Trophoblast cell (in vitro differentiated cells and primary cell): Measurements from ENCODE around the gene AJM1.

ENCODE experiments used
- DNase-seq, 2 donors: peaks; one replicate each; pipeline ENCODE4 v3.0.0-alpha.2; 2016
- H2AFZ ChIP-seq: 2 replicates; pipeline ENCODE4 v1.6.1; 2013; ENCODE audit warnings: low read length, moderate library complexity, mild to moderate bottlenecking; ENCODE audit not compliant: insufficient read depth, poor library complexity
- H2AK5ac ChIP-seq: 2 replicates; pipeline ENCODE4 v1.6.1; 2013; ENCODE audit warnings: mild to moderate bottlenecking, low read length
- H2BK120ac ChIP-seq: 2 replicates; pipeline ENCODE4 v1.6.1; 2013; ENCODE audit warnings: low read length, mild to moderate bottlenecking, moderate library complexity; ENCODE audit not compliant: insufficient read depth, poor library complexity
- H2BK12ac ChIP-seq: 2 replicates; pipeline ENCODE4 v1.6.1; 2013; ENCODE audit warnings: mild to moderate bottlenecking, low read length, moderate library complexity
- H2BK5ac ChIP-seq: 2 replicates; pipeline ENCODE4 v1.6.1; 2013; ENCODE audit warnings: low read length, low read depth, moderate library complexity, mild to moderate bottlenecking; ENCODE audit not compliant: poor library complexity
- H3K14ac ChIP-seq: 2 replicates; pipeline ENCODE4 v1.6.1; 2013; ENCODE audit warnings: mild to moderate bottlenecking, low read length
- H3K18ac ChIP-seq: 2 replicates; pipeline ENCODE4 v1.6.1; 2013; ENCODE audit warnings: mild to moderate bottlenecking, low read length
- H3K23ac ChIP-seq: 2 replicates; pipeline ENCODE4 v1.6.1; 2013; ENCODE audit warnings: low read length
- H3K27ac ChIP-seq: 2 replicates; pipeline ENCODE4 v1.5.1; 2013; ENCODE audit warnings: low read depth, mild to moderate bottlenecking, inconsistent platforms, low read length, moderate library complexity
- H3K27me3 ChIP-seq: 2 replicates; pipeline ENCODE4 v1.6.1; 2013; ENCODE audit warnings: inconsistent platforms, mild to moderate bottlenecking, low read length, moderate library complexity; ENCODE audit not compliant: insufficient read depth
- H3K36me3 ChIP-seq, 2 experiments: 1 replicate in 1 of 2; 2 replicates in 1 of 2; pipeline ENCODE4 v1.6.1; 2013; ENCODE audit warnings: low read length in 2 of 2, mild to moderate bottlenecking in 2 of 2, moderate library complexity in 1 of 2; ENCODE audit not compliant: insufficient read depth in 2 of 2, control insufficient read depth in 1 of 2
- H3K4ac ChIP-seq: 2 replicates; pipeline ENCODE4 v1.6.1; 2013; ENCODE audit warnings: low read depth, mild to moderate bottlenecking, low read length, moderate library complexity
- H3K4me1 ChIP-seq, 2 experiments: 1 replicate in 1 of 2; 2 replicates in 1 of 2; pipeline ENCODE4 v1.6.1; 2013; ENCODE audit warnings: low read length in 2 of 2, mild to moderate bottlenecking in 2 of 2, moderate library complexity in 1 of 2; ENCODE audit not compliant: insufficient read depth in 2 of 2, control insufficient read depth in 1 of 2
- H3K4me2 ChIP-seq: 2 replicates; pipeline ENCODE4 v1.6.1; 2013; ENCODE audit warnings: inconsistent platforms, mild to moderate bottlenecking, low read length, moderate library complexity
- H3K4me3 ChIP-seq: 2 replicates; pipeline ENCODE4 v1.5.1; 2013; ENCODE audit warnings: mild to moderate bottlenecking, low read depth, low read length, inconsistent platforms
- H3K79me1 ChIP-seq: one replicate; pipeline ENCODE4 v1.6.1; 2013; ENCODE audit warnings: low read length
- H3K79me2 ChIP-seq: 2 replicates; pipeline ENCODE4 v1.6.1; 2013; ENCODE audit warnings: low read length, mild to moderate bottlenecking; ENCODE audit not compliant: control insufficient read depth, insufficient read depth, poor library complexity
- H3K9ac ChIP-seq: 2 replicates; pipeline ENCODE4 v1.6.1; 2013; ENCODE audit warnings: mild to moderate bottlenecking, low read length
- H3K9me3 ChIP-seq: 2 replicates; pipeline ENCODE4 v1.6.1; 2013; ENCODE audit warnings: low read depth, mild to moderate bottlenecking, control low read depth, inconsistent platforms, low read length; ENCODE audit not compliant: insufficient read depth
- H4K12ac ChIP-seq: 2 replicates; pipeline ENCODE4 v1.6.1; 2013; ENCODE audit warnings: low read depth, mild to moderate bottlenecking, low read length, moderate library complexity
- H4K8ac ChIP-seq: 2 replicates; pipeline ENCODE4 v1.6.1; 2013; ENCODE audit warnings: low read depth, mild to moderate bottlenecking, low read length, moderate library complexity
- H4K91ac ChIP-seq: one replicate; pipeline ENCODE4 v1.6.1; 2013; ENCODE audit warnings: low read depth, mild to moderate bottlenecking, low read length, moderate library complexity
- WGBS: extraction: QIAGEN DNeasy Blood & Tissue Kit; methylation state at CpG from one replicate; pipeline ENCODE4 v1.1.7; 2013; ENCODE audit warnings: missing lambda C conversion rate; ENCODE audit not compliant: insufficient read length, insufficient coverage; ENCODE audit errors: extremely low coverage; 5-methylcytosine and 5-hydroxymethylcytosine counted together

Gene AJM1

GRCh38 chr9:136804509-136805206 is 37.6 kb upstream of the AJM1 start:
- WGBS = no CpG with 5 or more reads among the region's 20 CpGs
- H4K12ac ChIP-seq = no peak overlapping the region
- H2BK12ac ChIP-seq = no peak overlapping the region
- H3K79me1 ChIP-seq = peaks cover 22% of the 10 kb centered on the region
- H3K79me2 ChIP-seq = peaks cover 14% of the 10 kb centered on the region
- no peak overlapping the region for H2BK120ac ChIP-seq
- no peak overlapping the region for H2BK5ac ChIP-seq
- no peak overlapping the region for H3K18ac ChIP-seq
- no peak overlapping the region for H3K4ac ChIP-seq
- no peak overlapping the region for H2AK5ac ChIP-seq
- H2AFZ ChIP-seq = no peak overlapping the region
- H4K91ac ChIP-seq = peak overlapping the region; percentile 62
- H4K8ac ChIP-seq = no peak overlapping the region
- DNase-seq = peak; percentile 82 to 83
- no peak overlapping the region for H3K14ac ChIP-seq
- no peaks in the 10 kb centered on the region for H3K9me3 ChIP-seq
- no peak overlapping the region for H3K23ac ChIP-seq
- H3K27me3 ChIP-seq = no peaks in the 10 kb centered on the region
- no peak overlapping the region for H3K27ac ChIP-seq
- no peak overlapping the region for H3K9ac ChIP-seq
- no peak overlapping the region for H3K4me2 ChIP-seq
- H3K4me1 ChIP-seq = peaks cover 18 to 23% of the 10 kb centered on the region in 2 experiments
- peaks cover 10 to 16% of the 10 kb centered on the region in 2 experiments for H3K36me3 ChIP-seq
- H3K4me3 ChIP-seq = no peak overlapping the region

GRCh38 chr9:136805207-136805740 is 37.0 kb upstream of the AJM1 start:
- Histone ChIP-seq H2AFZ (no peak overlapping the region), H4K91ac (no peak overlapping the region), H4K8ac (no peak overlapping the region), H3K18ac (no peak overlapping the region), H3K4me1 (peaks cover 15 to 22% of the 10 kb centered on the region in 2 experiments), H2BK5ac (no peak overlapping the region), H3K79me1 (peaks cover 21% of the 10 kb centered on the region), H2BK12ac (no peak overlapping the region), H2BK120ac (no peak overlapping the region), H2AK5ac (no peak overlapping the region), H3K4me2 (no peak overlapping the region), H3K27me3 (no peaks in the 10 kb centered on the region), H4K12ac (no peak overlapping the region), H3K4me3 (no peak overlapping the region), H3K14ac (no peak overlapping the region), H3K23ac (no peak overlapping the region), H3K9ac (no peak overlapping the region), H3K27ac (no peak overlapping the region), H3K4ac (no peak overlapping the region), H3K9me3 (no peaks in the 10 kb centered on the region), H3K79me2 (peaks cover 17% of the 10 kb centered on the region), H3K36me3 (peaks cover 12 to 20% of the 10 kb centered on the region in 2 experiments)
- no CpG with 5 or more reads among the region's 12 CpGs for WGBS
- DNase-seq = no peak

GRCh38 chr9:136806067-136806466 is 36.2 kb upstream of the AJM1 start:
- no peak overlapping the region for H3K18ac ChIP-seq
- peaks cover 17% of the 10 kb centered on the region for H3K79me1 ChIP-seq
- no peak overlapping the region for H4K91ac ChIP-seq
- no peak overlapping the region for H3K14ac ChIP-seq
- no peak overlapping the region for H3K4me3 ChIP-seq
- H3K9ac ChIP-seq = no peak overlapping the region
- no peak overlapping the region for H2AK5ac ChIP-seq
- WGBS = no CpG with 5 or more reads among the region's 10 CpGs
- H3K9me3 ChIP-seq = no peaks in the 10 kb centered on the region
- no peak overlapping the region for H2AFZ ChIP-seq
- no peak overlapping the region for H2BK12ac ChIP-seq
- no peak overlapping the region for H3K23ac ChIP-seq
- no peak overlapping the region for H2BK5ac ChIP-seq
- no peak overlapping the region for H3K4ac ChIP-seq
- no peak for DNase-seq
- no peak overlapping the region for H4K12ac ChIP-seq
- H3K36me3 ChIP-seq = peaks cover 13 to 24% of the 10 kb centered on the region in 2 experiments
- no peak overlapping the region for H2BK120ac ChIP-seq
- H3K27ac ChIP-seq = no peak overlapping the region
- no peak overlapping the region for H3K4me2 ChIP-seq
- H4K8ac ChIP-seq = no peak overlapping the region
- peaks cover 12 to 17% of the 10 kb centered on the region in 2 experiments for H3K4me1 ChIP-seq
- H3K27me3 ChIP-seq = no peaks in the 10 kb centered on the region
- H3K79me2 ChIP-seq = peaks cover 17% of the 10 kb centered on the region

GRCh38 chr9:136806631-136807201 is 35.6 kb upstream of the AJM1 start:
- peaks cover 17% of the 10 kb centered on the region for H3K79me1 ChIP-seq
- no peak overlapping the region for H2BK120ac ChIP-seq
- H3K9me3 ChIP-seq = no peaks in the 10 kb centered on the region
- peak overlapping the region; percentile 62 for H3K18ac ChIP-seq
- peak overlapping the region; percentile 36 for H3K9ac ChIP-seq
- peaks cover 9 to 17% of the 10 kb centered on the region in 2 experiments for H3K4me1 ChIP-seq
- H3K23ac ChIP-seq = no peak overlapping the region
- no CpG with 5 or more reads among the region's 25 CpGs for WGBS
- peak overlapping the region; percentile 14 for H2AK5ac ChIP-seq
- no peak overlapping the region for H3K4me3 ChIP-seq
- H3K27me3 ChIP-seq = no peaks in the 10 kb centered on the region
- peak overlapping the region; percentile 24 for H3K4ac ChIP-seq
- peak overlapping the region; percentile 80 for H4K91ac ChIP-seq
- H3K27ac ChIP-seq = no peak overlapping the region
- peaks cover 17% of the 10 kb centered on the region for H3K79me2 ChIP-seq
- peak overlapping the region; percentile 83 for H4K12ac ChIP-seq
- no peak for DNase-seq
- peaks cover 16 to 27% of the 10 kb centered on the region in 2 experiments for H3K36me3 ChIP-seq
- H2BK5ac ChIP-seq = peak overlapping the region; percentile 22
- peak overlapping the region; percentile 54 for H3K14ac ChIP-seq
- no peak overlapping the region for H2BK12ac ChIP-seq
- H3K4me2 ChIP-seq = peak overlapping the region; percentile 68
- H2AFZ ChIP-seq = no peak overlapping the region
- H4K8ac ChIP-seq = peak overlapping the region; percentile 89
